SU-DHL-6 (cell line): ENCODE results near the gene HDAC11.
"Not testable (repeated sequence)": the region's sequence is repeated elsewhere in the genome, so short reads cannot be mapped to it uniquely, and the experiment has no call there.

ENCODE experiments used
- H2AFZ ChIP-seq: fragments of 200-600 bp; sonication (generic); 2 replicates; pipeline ENCODE4 v1.6.1; 2014; ENCODE audit warnings: low read depth, mild to moderate bottlenecking, moderate library complexity, mixed read lengths, antibody characterized with exemption, low read length; ENCODE audit not compliant: severe bottlenecking
- H3F3A ChIP-seq: fragments of 200-600 bp; shearing (Covaris generic); 2 replicates; pipeline ENCODE4 v1.6.0; 2016; ENCODE audit warnings: antibody characterized with exemption, mild to moderate bottlenecking; ENCODE audit not compliant: insufficient read depth
- H3K27ac ChIP-seq: fragments of 200-600 bp; sonication (generic); 2 replicates; pipeline ENCODE4 v1.5.1; 2016; ENCODE audit warnings: low read depth, mild to moderate bottlenecking, low read length, moderate library complexity, mixed read lengths
- H3K27me3 ChIP-seq: fragments of 200-600 bp; sonication (generic), shearing (Covaris generic); 2 replicates; pipeline ENCODE4 v1.6.0; 2014; ENCODE audit warnings: mild to moderate bottlenecking, low read length
- H3K36me3 ChIP-seq: fragments of 200-600 bp; sonication (generic); 2 replicates; pipeline ENCODE4 v1.6.1; 2014; ENCODE audit warnings: mild to moderate bottlenecking, low read length, mixed read lengths
- H3K4me2 ChIP-seq: fragments of 300-600, 200-600 bp; shearing (Covaris generic), sonication (generic); 2 replicates; pipeline ENCODE4 v1.6.0; 2014; ENCODE audit warnings: low read length, low read depth, mild to moderate bottlenecking; ENCODE audit not compliant: poor library complexity, severe bottlenecking
- H3K4me3 ChIP-seq: fragments of 200-600 bp; sonication (generic); 2 replicates; pipeline ENCODE4 v1.5.1; 2014; ENCODE audit warnings: antibody characterized with exemption, low read length, mild to moderate bottlenecking, mixed read lengths; ENCODE audit not compliant: insufficient read depth, poor library complexity, severe bottlenecking
- H3K79me2 ChIP-seq: fragments of 200-600 bp; sonication (generic); 2 replicates; pipeline ENCODE4 v1.6.1; 2014; ENCODE audit warnings: mild to moderate bottlenecking, low read length, moderate library complexity; ENCODE audit not compliant: insufficient read depth
- H3K9ac ChIP-seq: fragments of 200-600 bp; sonication (generic); 2 replicates; pipeline ENCODE4 v1.7.0; 2014; ENCODE audit warnings: mild to moderate bottlenecking, low read length
- H3K9me2 ChIP-seq: fragments of 200-600 bp; sonication (generic); replicated peaks from 2 replicates; pipeline ENCODE4 v1.6.1; 2014; ENCODE audit warnings: low read length; ENCODE audit not compliant: insufficient read depth
- H3K9me3 ChIP-seq: fragments of 200-600 bp; sonication (generic); 2 replicates; pipeline ENCODE4 v1.6.1; 2014; ENCODE audit warnings: low read length, mixed read lengths; ENCODE audit not compliant: insufficient read depth
- H4K20me1 ChIP-seq: fragments of 200-600 bp; sonication (generic); 2 replicates; pipeline ENCODE4 v1.6.1; 2014; ENCODE audit warnings: low read depth, mild to moderate bottlenecking, antibody characterized with exemption, low read length, moderate library complexity, mixed read lengths
- CTCF ChIP-seq: fragments of 200-600 bp; sonication (generic); IDR thresholded peaks from one replicate; pipeline ENCODE4 v1.5.1; 2017; ENCODE audit warnings: antibody characterized with exemption, mild to moderate bottlenecking, low read length, moderate library complexity; ENCODE audit not compliant: insufficient read depth, poor library complexity, severe bottlenecking
- EZH2phosphoT487 ChIP-seq: fragments of 200-600 bp; sonication (generic), shearing (Covaris generic); conservative IDR thresholded peaks from 2 replicates; pipeline ENCODE4 v1.6.1; 2018; ENCODE audit warnings: mild to moderate bottlenecking, antibody characterized with exemption, low read length, moderate library complexity, mixed read lengths

HDAC11 gene

GRCh38 chr3:13521309-13521708 lies 41.2 kb downstream of the HDAC11 start:
- H2AFZ ChIP-seq: no peak overlapping the region
- H3K27ac ChIP-seq: no peak overlapping the region
- H3F3A ChIP-seq: no peaks in the 10 kb centered on the region
- H4K20me1 ChIP-seq: no peaks in the 10 kb centered on the region
- H3K9me3 ChIP-seq: no peaks in the 10 kb centered on the region
- no peak overlapping the region for H3K4me2 ChIP-seq
- H3K27me3 ChIP-seq: no peaks in the 10 kb centered on the region
- H3K36me3 ChIP-seq: no peaks in the 10 kb centered on the region
- H3K79me2 ChIP-seq: no peaks in the 10 kb centered on the region
- TF ChIP-seq CTCF (no peak), EZH2phosphoT487 (no peak)
- no peak overlapping the region for H3K9ac ChIP-seq
- H3K9me2 ChIP-seq: no peaks in the 10 kb centered on the region
- no peak overlapping the region for H3K4me3 ChIP-seq

DNA sequence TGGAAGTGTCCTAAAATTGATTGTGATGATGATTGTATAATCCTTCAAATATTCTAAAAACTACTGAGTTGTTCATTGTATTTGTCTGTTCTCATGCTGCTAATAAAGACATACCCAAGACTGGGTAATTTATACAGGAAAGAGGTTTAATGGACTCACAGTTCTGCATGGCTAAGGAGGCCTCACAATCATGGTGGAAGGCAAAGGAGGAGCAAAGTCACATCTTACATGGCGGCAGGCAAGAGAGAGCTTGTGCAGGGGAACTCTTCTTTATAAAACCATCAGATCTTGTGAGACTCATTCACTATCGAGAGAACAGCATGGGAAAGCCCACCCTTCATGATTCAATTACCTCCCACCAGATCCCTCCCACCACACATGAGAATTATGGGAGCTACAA lies 41.6 kb downstream of the HDAC11 start:
- not testable (repeated sequence) for H3K4me3 ChIP-seq, H4K20me1 ChIP-seq, H2AFZ ChIP-seq, H3K9me2 ChIP-seq, H3K9ac ChIP-seq, H3K36me3 ChIP-seq, H3F3A ChIP-seq, H3K79me2 ChIP-seq, H3K4me2 ChIP-seq, H3K9me3 ChIP-seq, H3K27ac ChIP-seq, H3K27me3 ChIP-seq

- Histone ChIP-seq H3K27me3 (no peaks in the 10 kb centered on the region), H3K79me2 (no peaks in the 10 kb centered on the region), H3K9me2 (no peaks in the 10 kb centered on the region), H4K20me1 (no peaks in the 10 kb centered on the region), H3K4me2 (no peak overlapping the region), H3K9ac (no peak overlapping the region), H3K36me3 (no peaks in the 10 kb centered on the region), H3F3A (no peaks in the 10 kb centered on the region), H3K9me3 (no peaks in the 10 kb centered on the region), H3K27ac (no peak overlapping the region), H2AFZ (no peak overlapping the region), H3K4me3 (no peak overlapping the region)
- no peak for TF ChIP-seq CTCF
- no peak for TF ChIP-seq EZH2phosphoT487
These were observed 42.1 kb downstream of the HDAC11 start for GRCh38 chr3:13522236-13522635.

GRCh38 chr3:13524979-13525669 lies 45.0 kb downstream of the HDAC11 start:
- Histone ChIP-seq H3K27ac (no peak overlapping the region), H2AFZ (no peak overlapping the region), H3K4me2 (no peak overlapping the region), H4K20me1 (no peaks in the 10 kb centered on the region), H3K9ac (no peak overlapping the region), H3K9me3 (no peaks in the 10 kb centered on the region), H3K4me3 (no peak overlapping the region), H3F3A (no peaks in the 10 kb centered on the region), H3K9me2 (no peaks in the 10 kb centered on the region), H3K27me3 (no peaks in the 10 kb centered on the region), H3K36me3 (no peaks in the 10 kb centered on the region), H3K79me2 (no peaks in the 10 kb centered on the region)
- TF ChIP-seq CTCF: no peak
- no peak for TF ChIP-seq EZH2phosphoT487
